CD4-positive, CD25-positive, alpha-beta regulatory T cell (primary cell): ENCODE data around the gene SPTY2D1. TPM values are rescaled to one million over a fixed set of nuclear protein-coding genes. Genes with fewer than 3 reads are reported as not detected.
"Not testable (repeated sequence)": the region's sequence is repeated elsewhere in the genome, so short reads cannot be mapped to it uniquely, and the experiment has no call there.

ENCODE experiments used
- ATAC-seq, 2 donors: fragments of 150-1000 bp; cut with Tn5 transposase; one replicate each; pipeline ENCODE4 v1.10.0; 2021; ENCODE audit warnings: low read depth in 2 of 2, moderate number of reproducible peaks in 2 of 2, moderate library complexity in 1 of 2
- DNase-seq, 3 donors: peaks; one replicate each; pipeline versions ENCODE4 v3.0.0 to v3.0.0-alpha.2; 2012 to 2022; ENCODE audit warnings: mixed read lengths in 1 of 3
- H3K27ac ChIP-seq: one replicate; pipeline ENCODE4 v1.7.0; 2013; ENCODE audit warnings: mild to moderate bottlenecking, low read length; ENCODE audit not compliant: insufficient read depth, poor library complexity, severe bottlenecking
- H3K27me3 ChIP-seq: one replicate; pipeline ENCODE4 v1.7.0; 2013; ENCODE audit warnings: low read length; ENCODE audit not compliant: control insufficient read depth, insufficient read depth
- H3K36me3 ChIP-seq: one replicate; pipeline ENCODE4 v1.7.0; 2013; ENCODE audit warnings: mild to moderate bottlenecking, low read length, moderate library complexity; ENCODE audit not compliant: control insufficient read depth, insufficient read depth
- H3K4me1 ChIP-seq: 2 replicates; pipeline ENCODE4 v1.7.0; 2013; ENCODE audit warnings: mild to moderate bottlenecking, low read length; ENCODE audit not compliant: insufficient read depth, control insufficient read depth, poor library complexity, severe bottlenecking
- H3K4me3 ChIP-seq: one replicate; pipeline ENCODE4 v1.7.0; 2013; ENCODE audit warnings: low read depth, mild to moderate bottlenecking, low read length, moderate library complexity
- H3K9me3 ChIP-seq, 2 experiments: 1 replicate in 1 of 2; 2 replicates in 1 of 2; pipeline ENCODE4 v1.7.0; 2013; ENCODE audit warnings: low read length in 2 of 2, mild to moderate bottlenecking in 1 of 2, moderate library complexity in 1 of 2; ENCODE audit not compliant: control insufficient read depth in 2 of 2
- H3K27ac Mint-ChIP-seq, 3 donors: one replicate each; pipeline ENCODE4 v1.8.0; 2020 to 2022; ENCODE audit warnings: mild to moderate bottlenecking in 3 of 3, mixed read lengths in 3 of 3, moderate library complexity in 2 of 3
- H3K27me3 Mint-ChIP-seq: one replicate; pipeline ENCODE4 v1.8.0; 2022; ENCODE audit warnings: mild to moderate bottlenecking, mixed read lengths
- H3K36me3 Mint-ChIP-seq: one replicate; pipeline ENCODE4 v1.8.0; 2020; ENCODE audit warnings: mixed read lengths
- H3K4me1 Mint-ChIP-seq, 4 donors: one replicate each; pipeline ENCODE4 v1.8.0; 2020 to 2022; ENCODE audit warnings: mixed read lengths in 4 of 4, mild to moderate bottlenecking in 1 of 4
- H3K4me3 Mint-ChIP-seq, 4 donors: one replicate each; pipeline ENCODE4 v1.8.0; 2020 to 2022; ENCODE audit warnings: mild to moderate bottlenecking in 4 of 4, mixed read lengths in 4 of 4, moderate library complexity in 3 of 4
- H3K9me3 Mint-ChIP-seq, 7 donors: one replicate each; pipeline ENCODE4 v1.8.0; 2020 to 2022; ENCODE audit warnings: mixed read lengths in 7 of 7, mild to moderate bottlenecking in 3 of 7, moderate library complexity in 2 of 7
- polyA plus RNA-seq, 4 donors: library from polyadenylated mRNA; unstranded; fragments of 300-500 nt; fragmentation: Illumina TruSeq; gene quantifications; one replicate each; pipeline ENCODE4 v1.2.3, GENCODE V29; 2021
- total RNA-seq: library from RNA; stranded (reverse); gene quantifications from one replicate; pipeline ENCODE4 v1.2.3, GENCODE V29; 2022

Gene SPTY2D1
- total and polyA plus RNA-seq, 5 donors from 2014 or later: 11.2 to 62.0 (median 13.0) TPM

GRCh38 chr11:18599739-18600230, 34.4 kb downstream of the SPTY2D1 start, which contains the start of gene MISFA:
Gene MISFA, plus strand, starts transcription at chr11:18599789. Its CDS starts 140 bp downstream, at chr11:18599929.
- Mint-ChIP-seq H3K27ac (peak within 1 kb of the TSS in 2 of 3 donors; percentile 32 to 40), H3K36me3 (no peaks in the 10 kb centered on the region), H3K27me3 (no peaks in the 10 kb centered on the region), H3K4me3 (no peak within 1 kb of the TSS), H3K4me1 (no peaks in the 10 kb centered on the region), H3K9me3 (no peaks in the 10 kb centered on the region)
- DNase-seq (no peak), ATAC-seq (no peak)
- Histone ChIP-seq H3K36me3 (no peaks in the 10 kb centered on the region), H3K4me3 (no peak within 1 kb of the TSS), H3K27me3 (no peaks in the 10 kb centered on the region), H3K9me3 (no peaks in the 10 kb centered on the region), H3K27ac (no peak within 1 kb of the TSS), H3K4me1 (no peaks in the 10 kb centered on the region)

DNA sequence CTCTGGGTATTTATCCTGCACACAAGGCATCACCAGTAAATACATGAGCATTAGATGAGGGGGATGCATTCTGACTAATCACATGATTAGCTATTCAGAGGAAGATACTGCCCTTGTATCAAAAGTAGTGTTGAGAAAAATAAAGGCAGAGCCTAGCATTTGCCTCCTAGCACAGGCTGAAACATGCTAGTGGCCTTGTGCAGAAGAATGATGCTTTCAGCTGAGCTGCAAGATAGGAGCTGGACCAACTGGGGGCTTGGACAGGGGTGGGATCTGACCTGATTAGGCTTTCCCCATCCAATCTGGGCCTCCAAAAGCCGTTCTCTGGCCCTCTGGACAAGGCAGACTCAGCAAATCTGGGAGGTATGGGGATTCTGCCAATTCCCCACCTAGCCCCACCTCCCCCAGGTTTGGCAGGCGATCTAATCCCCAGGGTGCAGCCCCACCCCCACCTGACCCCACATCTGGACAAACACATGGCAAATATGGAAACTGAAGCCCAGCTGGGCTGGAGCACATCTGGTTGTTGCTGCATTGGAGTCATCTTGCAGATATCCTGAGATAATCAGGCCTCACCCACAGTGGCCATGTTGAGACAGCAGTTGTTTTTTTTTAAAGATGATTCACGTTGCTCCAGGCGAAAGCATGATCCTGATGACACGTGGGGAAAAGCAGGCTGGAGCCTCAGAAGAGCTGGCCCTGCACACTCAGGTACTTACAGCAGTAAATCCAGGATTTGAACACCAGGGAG, 39.0 kb downstream of the SPTY2D1 start:
- peaks cover 0 to 14% (median 7%) of the 10 kb centered on the region in 4 donors for H3K4me1 Mint-ChIP-seq

DNA sequence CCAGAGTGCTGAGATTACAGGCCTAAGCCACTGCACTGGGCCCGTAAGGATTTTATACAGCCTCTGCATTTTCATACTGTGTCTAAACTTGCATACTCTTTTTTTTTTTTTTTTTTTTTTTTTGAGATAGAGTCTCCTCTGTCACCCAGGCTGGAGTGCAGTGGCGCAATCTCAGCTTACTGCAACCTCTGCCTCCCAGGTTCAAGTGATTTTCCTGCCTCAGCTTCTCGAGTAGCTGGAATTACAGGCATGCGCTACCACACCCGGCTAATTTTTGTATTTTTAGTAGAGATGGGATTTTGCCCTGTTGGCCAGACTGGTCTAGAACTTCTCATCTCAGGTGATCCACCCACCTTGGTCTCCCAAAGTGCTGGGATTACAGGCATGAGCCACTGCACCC, 40.1 kb downstream of the SPTY2D1 start:
- H3K4me1 Mint-ChIP-seq: peaks cover 0 to 14% (median 8%) of the 10 kb centered on the region in 4 donors
- H3K27me3 Mint-ChIP-seq, H3K36me3 Mint-ChIP-seq, ATAC-seq, H3K27ac Mint-ChIP-seq, DNase-seq, H3K9me3 Mint-ChIP-seq, H3K4me3 ChIP-seq, H3K36me3 ChIP-seq, H3K27me3 ChIP-seq, H3K4me3 Mint-ChIP-seq, H3K9me3 ChIP-seq, H3K27ac ChIP-seq: not testable (repeated sequence)
- peaks cover 20% of the 10 kb centered on the region for H3K4me1 ChIP-seq

More for the DNA sequence above, 39.0 kb downstream of the SPTY2D1 start:
- H3K4me1 ChIP-seq: peaks cover 10% of the 10 kb centered on the region
- H3K36me3 ChIP-seq: no peaks in the 10 kb centered on the region
- Mint-ChIP-seq H3K36me3 (no peaks in the 10 kb centered on the region), H3K27ac (no peak overlapping the region), H3K9me3 (no peaks in the 10 kb centered on the region), H3K4me3 (no peak overlapping the region), H3K27me3 (no peaks in the 10 kb centered on the region)
- H3K27ac ChIP-seq: no peak overlapping the region
- H3K4me3 ChIP-seq: no peak overlapping the region
- H3K27me3 ChIP-seq: no peaks in the 10 kb centered on the region
- DNase-seq (no peak), ATAC-seq (no peak)
- no peaks in the 10 kb centered on the region for H3K9me3 ChIP-seq

DNA sequence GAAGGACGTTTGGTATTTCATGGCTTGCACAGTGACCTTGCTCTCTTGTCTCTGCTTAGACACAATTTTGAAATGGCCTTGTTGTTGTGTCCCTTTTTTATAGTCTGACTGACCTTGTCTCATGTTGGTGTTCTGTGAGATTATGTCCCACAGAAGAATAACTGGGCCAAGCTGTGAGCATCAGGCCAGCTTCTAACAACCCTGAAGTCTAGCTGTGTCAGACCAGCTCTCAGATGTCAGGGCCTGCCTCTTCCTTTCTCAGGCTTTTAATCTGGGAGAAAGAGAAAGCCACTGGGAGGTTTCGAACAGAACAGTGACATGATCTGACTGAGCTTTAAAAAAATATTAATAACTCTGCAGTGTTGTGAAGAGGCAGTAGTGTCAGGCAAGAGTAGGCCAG, 43.6 kb downstream of the SPTY2D1 start:
- ATAC-seq (peak in 1 of 2 donors; percentile 11), DNase-seq (no peak)
- Mint-ChIP-seq H3K27me3 (no peaks in the 10 kb centered on the region), H3K4me3 (peak overlapping the region in 2 of 4 donors; percentile 12 to 52), H3K36me3 (no peaks in the 10 kb centered on the region), H3K4me1 (peaks cover 0 to 14% (median 8%) of the 10 kb centered on the region in 4 donors), H3K9me3 (no peaks in the 10 kb centered on the region), H3K27ac (peak overlapping the region in 1 of 3 donors; percentile 53)
- Histone ChIP-seq H3K4me3 (no peak overlapping the region), H3K36me3 (no peaks in the 10 kb centered on the region), H3K27ac (peak overlapping the region; percentile 88), H3K4me1 (peaks cover 38% of the 10 kb centered on the region), H3K9me3 (no peaks in the 10 kb centered on the region), H3K27me3 (no peaks in the 10 kb centered on the region)

DNA sequence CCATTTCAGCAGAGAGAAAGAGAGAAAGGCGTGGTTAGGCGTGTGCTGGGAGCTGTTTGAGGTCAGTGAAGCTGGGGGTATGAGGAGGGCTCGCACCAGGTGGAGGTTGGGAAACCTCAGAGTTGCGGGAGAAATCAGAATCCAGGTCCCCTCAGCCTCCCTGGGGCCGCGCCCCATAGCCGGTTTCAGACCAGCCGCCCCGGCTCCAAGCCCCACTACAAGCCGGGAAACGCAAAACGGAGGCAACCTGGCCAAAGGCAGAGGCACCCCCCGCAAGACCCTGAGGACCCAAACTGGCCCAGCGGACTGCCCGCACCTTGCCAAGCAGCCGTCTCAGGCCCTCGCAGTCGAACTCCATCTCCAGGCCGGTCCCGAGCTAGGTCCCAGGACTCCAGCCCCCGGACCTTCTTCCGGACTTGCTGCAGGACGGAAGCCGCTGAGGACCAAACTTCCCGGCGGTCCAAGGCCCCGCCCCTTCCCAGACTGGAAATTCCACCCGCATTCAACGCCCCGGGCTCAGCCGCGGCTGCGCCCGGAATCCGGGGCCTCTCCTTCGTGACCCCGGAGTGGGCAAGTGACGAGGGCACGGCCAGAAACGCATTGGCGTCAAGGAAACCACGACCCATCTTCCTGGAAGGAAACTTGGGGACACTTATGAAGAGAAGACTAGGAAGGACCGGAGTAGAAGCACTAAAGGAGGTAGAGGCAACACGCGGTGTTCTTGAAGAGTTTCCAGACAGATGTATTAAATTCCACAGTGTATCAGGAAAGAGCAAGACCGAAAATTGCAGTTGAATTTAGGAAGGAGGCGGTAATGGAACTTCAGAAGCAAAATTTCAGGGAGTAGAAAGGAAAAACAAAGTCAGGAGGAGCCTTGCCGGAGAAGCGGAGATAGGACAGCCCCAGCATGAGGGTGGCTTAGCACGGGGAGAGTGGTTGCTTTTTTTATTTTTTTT, 45.6 kb downstream of the SPTY2D1 start, which contains the start of gene UEVLD:
Gene UEVLD (minus strand): TSS at position 438 of the 956 bp plus-strand sequence. CDS start 80 bp downstream, at position 358.
- ATAC-seq: peak; percentile 19 to 20
- peaks cover 38% of the 10 kb centered on the region for H3K4me1 ChIP-seq

DNA sequence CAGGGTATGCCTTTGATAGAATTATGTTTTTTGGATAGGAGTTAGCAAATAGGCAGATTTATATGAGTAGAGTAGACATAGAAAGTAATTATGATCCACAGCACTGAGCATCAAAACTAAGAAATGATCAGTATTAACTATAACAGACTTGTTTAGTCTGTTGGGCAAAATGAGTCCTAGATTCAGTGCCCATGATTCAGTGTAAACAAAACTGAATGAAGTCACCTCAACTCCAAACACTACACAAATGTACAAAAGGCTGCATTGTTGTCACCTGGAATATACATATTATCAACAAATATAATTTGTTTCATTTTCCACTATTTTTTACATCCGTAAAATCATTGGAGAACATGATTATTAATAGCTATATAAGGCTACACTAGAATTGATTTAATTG, 52.3 kb downstream of the SPTY2D1 start:
- H3K27ac Mint-ChIP-seq: peak overlapping the region in 1 of 3 donors; percentile 5
- no peak overlapping the region for H3K27ac ChIP-seq
- peaks cover 11% of the 10 kb centered on the region for H3K36me3 Mint-ChIP-seq

More for the DNA sequence above, 45.6 kb downstream of the SPTY2D1 start, which contains the start of gene UEVLD:
- Histone ChIP-seq H3K27me3 (no peaks in the 10 kb centered on the region), H3K4me3 (peak within 1 kb of the TSS; percentile 97), H3K9me3 (no peaks in the 10 kb centered on the region), H3K36me3 (no peaks in the 10 kb centered on the region), H3K27ac (peak within 1 kb of the TSS; percentile 88)
- peak; percentile 23 to 58 (median 54) for DNase-seq
- Mint-ChIP-seq H3K27ac (no peak within 1 kb of the TSS), H3K4me1 (peaks cover 0 to 15% (median 9%) of the 10 kb centered on the region in 4 donors), H3K36me3 (no peaks in the 10 kb centered on the region), H3K27me3 (no peaks in the 10 kb centered on the region), H3K4me3 (no peak within 1 kb of the TSS), H3K9me3 (no peaks in the 10 kb centered on the region)

GRCh38 chr11:18580113-18580766, 53.9 kb downstream of the SPTY2D1 start:
- ATAC-seq: no peak
- Histone ChIP-seq H3K27ac (peak overlapping the region; percentile 58), H3K4me1 (peaks cover 7% of the 10 kb centered on the region), H3K9me3 (no peaks in the 10 kb centered on the region), H3K27me3 (no peaks in the 10 kb centered on the region), H3K36me3 (no peaks in the 10 kb centered on the region), H3K4me3 (no peak overlapping the region)
- Mint-ChIP-seq H3K27me3 (no peaks in the 10 kb centered on the region), H3K9me3 (no peaks in the 10 kb centered on the region), H3K4me1 (peaks cover 17 to 44% (median 19%) of the 10 kb centered on the region in 4 donors), H3K27ac (no peak overlapping the region), H3K36me3 (peaks cover 15% of the 10 kb centered on the region), H3K4me3 (no peak overlapping the region)
- peak in 1 of 3 donors; percentile 21 for DNase-seq

More for the DNA sequence above, 52.3 kb downstream of the SPTY2D1 start:
- H3K4me1 ChIP-seq: peaks cover 4% of the 10 kb centered on the region
- H3K4me3 ChIP-seq: no peak overlapping the region
- ATAC-seq (no peak), DNase-seq (no peak)
- no peaks in the 10 kb centered on the region for H3K9me3 Mint-ChIP-seq
- H3K4me1 Mint-ChIP-seq: peaks cover 15 to 37% (median 17%) of the 10 kb centered on the region in 4 donors
- no peaks in the 10 kb centered on the region for H3K9me3 ChIP-seq
- H3K36me3 ChIP-seq: no peaks in the 10 kb centered on the region
- peak overlapping the region in 2 of 4 donors; percentile 7 to 15 for H3K4me3 Mint-ChIP-seq
- H3K27me3 Mint-ChIP-seq: no peaks in the 10 kb centered on the region
- no peaks in the 10 kb centered on the region for H3K27me3 ChIP-seq
